ENCODE data around the gene ASPSCR1. TPM values are rescaled to one million over a fixed set of nuclear protein-coding genes. Genes with fewer than 3 reads are reported as not detected.

Gene ASPSCR1
- total and polyA plus RNA-seq, 9 of the 15 experiments (the other 6 are each of a cell fraction or from before 2014, with no cell fraction given): 0.90 to 36.9 (median 11.6) TPM

DNA sequence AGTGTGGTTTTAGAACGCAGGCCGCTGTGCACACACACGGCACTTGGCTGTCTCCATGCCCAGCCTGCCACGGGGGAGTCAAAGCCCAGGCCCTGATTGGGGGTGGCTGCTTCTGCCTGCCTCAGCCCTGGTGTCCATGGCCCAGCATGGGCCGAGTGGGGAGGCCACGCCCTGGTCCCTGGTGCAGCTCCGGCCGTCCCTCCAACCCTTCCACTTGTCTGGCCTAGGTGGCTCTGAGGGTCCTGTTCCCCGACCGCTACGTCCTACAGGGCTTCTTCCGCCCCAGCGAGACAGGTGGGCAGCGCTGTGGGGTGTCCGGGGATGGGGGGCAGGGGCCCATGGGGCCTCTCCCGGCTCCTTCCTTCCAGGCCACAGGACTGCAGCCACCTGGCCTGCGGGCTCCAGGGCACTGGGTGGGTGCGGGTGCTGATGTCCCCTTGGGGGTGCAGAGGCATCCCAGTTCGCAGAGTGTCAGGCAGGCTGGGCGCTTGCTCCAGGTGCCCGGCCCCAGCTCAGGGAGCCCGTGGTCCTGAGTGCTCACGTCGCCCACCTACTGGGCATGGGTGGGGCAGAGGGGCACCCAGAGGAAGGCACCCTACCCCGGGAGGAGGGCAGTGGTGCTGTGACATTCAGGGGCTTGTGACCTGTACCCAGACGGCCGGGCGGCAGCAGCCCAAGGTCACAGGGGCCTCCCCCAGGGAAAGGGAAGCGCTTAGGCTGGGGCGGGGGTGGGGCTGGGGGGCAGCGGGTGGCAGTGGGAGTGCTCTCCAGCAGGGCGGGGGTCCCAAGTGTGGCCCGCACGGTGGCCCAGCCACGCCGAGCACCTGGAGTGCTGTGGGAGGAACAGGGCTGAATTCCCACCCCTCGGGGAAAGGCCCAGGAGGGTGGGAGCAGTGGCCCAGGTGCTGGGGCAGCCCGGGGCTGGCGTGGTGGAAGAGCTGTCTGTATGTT, 33.4 kb downstream of the ASPSCR1 start:
- ChIA-PET POLR2A (interaction anchor here (0.6 kb wide), 1 partner anchor 12 kb away, joined by 3 read pairs; the partner anchor contains the start of genes CENPX and LRRC45), CTCF (ENCODE audit: low intra/inter-chr PET ratio) (no interaction called here)
- Histone ChIP-seq H3K79me2 (ENCODE audit: control insufficient read depth, insufficient read depth, low read length) (no peaks in the 10 kb centered on the region), H3K4me3 (no peak overlapping the region), H3K9me1 (ENCODE audit: control insufficient read depth, insufficient read depth, low read length) (peaks cover under 1% of the 10 kb centered on the region), H3K4me2 (ENCODE audit: insufficient read depth, low read length) (no peak overlapping the region), H3K27me3 (ENCODE audit: control insufficient read depth in 2 of 2, insufficient read depth in 2 of 2, low read length in 2 of 2) (no peaks in the 10 kb centered on the region), H3K4me1 (replicated peaks in 1 of 2; ENCODE audit: control insufficient read depth in 2 of 2, insufficient read depth in 2 of 2, low read length in 2 of 2) (peaks cover 0 to 81% of the 10 kb centered on the region in 2 experiments; a peak in 2 of 5 replicates), H3K36me3 (ENCODE audit: control insufficient read depth, insufficient read depth, low read length) (no peaks in the 10 kb centered on the region; the same call in 2 of the 3 replicates), H3K27ac (ENCODE audit: extremely low read depth, low read depth, low read length) (no peak overlapping the region), H3K9me3 (replicated peaks; ENCODE audit: control insufficient read depth, insufficient read depth, low read depth, low read length) (no peaks in the 10 kb centered on the region), H2AFZ (ENCODE audit: low read depth, low read length) (no peak overlapping the region), H4K20me1 (replicated peaks; ENCODE audit: control insufficient read depth, insufficient read depth, low read length) (0 out of 2 replicates have a peak, but pooled peaks cover 4% of the 10 kb centered on the region), H3K9ac (ENCODE audit: insufficient read depth in 1 of 2, low read depth in 2 of 2, low read length in 2 of 2) (no peak overlapping the region; a peak in 1 of 4 replicates)
- ATAC-seq (no peak), DNase-seq (ENCODE audit: extremely low read depth in 1 of 4, low spot score in 3 of 4) (no peak), FAIRE-seq (no peak)
- BruUV-seq (replicated peaks): no TSS peak
- 86% methylated on average over 27 of the region's 39 CpGs for WGBS (ENCODE audit: insufficient coverage, low coverage, missing lambda C conversion rate)
- in situ Hi-C loops (cut with MboI): no loop called here
- intact Hi-C loops (cut with micrococcal nuclease): no loop called here
- TF ChIP-seq RBM22 (IDR thresholded peaks at IDR 0.05; ENCODE audit: low read depth, low read length, poor library complexity, severe bottlenecking): no peak

- H4K20me1 ChIP-seq (replicated peaks; ENCODE audit: control insufficient read depth, insufficient read depth, low read length): no peaks in the 10 kb centered on the region
- ATAC-seq (no peak), FAIRE-seq (no peak), DNase-seq (ENCODE audit: extremely low read depth in 1 of 4, low spot score in 3 of 4) (no peak)
- no peak overlapping the region for H3K4me2 ChIP-seq (ENCODE audit: insufficient read depth, low read length)
- H3K79me2 ChIP-seq (ENCODE audit: control insufficient read depth, insufficient read depth, low read length): no peaks in the 10 kb centered on the region
- H3K27me3 ChIP-seq (ENCODE audit: control insufficient read depth in 2 of 2, insufficient read depth in 2 of 2, low read length in 2 of 2): no peaks in the 10 kb centered on the region
- BruUV-seq (replicated peaks): no TSS peak
- no peaks in the 10 kb centered on the region for H3K9me1 ChIP-seq (ENCODE audit: control insufficient read depth, insufficient read depth, low read length)
- in situ Hi-C loops (cut with MboI) (no loop called here), intact Hi-C loops (cut with micrococcal nuclease) (no loop called here)
- no peak overlapping the region for H2AFZ ChIP-seq (ENCODE audit: low read depth, low read length)
- ChIA-PET POLR2A (interaction anchor here (0.6 kb wide), 2 partner anchors 11 to 440 kb away, joined by 3 read pairs; partner anchors contain the start of genes CENPX and LRRC45), CTCF (ENCODE audit: low intra/inter-chr PET ratio) (no interaction called here)
- H3K4me1 ChIP-seq (replicated peaks in 1 of 2; ENCODE audit: control insufficient read depth in 2 of 2, insufficient read depth in 2 of 2, low read length in 2 of 2): peaks cover 0 to 87% of the 10 kb centered on the region in 2 experiments; a peak in 2 of 5 replicates
- no peak overlapping the region for H3K27ac ChIP-seq (ENCODE audit: extremely low read depth, low read depth, low read length)
- H3K4me3 ChIP-seq: no peak overlapping the region
- peak overlapping the region in 1 of 2 experiments; percentile 26; a peak in 1 of 4 replicates for H3K9ac ChIP-seq (ENCODE audit: insufficient read depth in 1 of 2, low read depth in 2 of 2, low read length in 2 of 2)
- H3K9me3 ChIP-seq (replicated peaks; ENCODE audit: control insufficient read depth, insufficient read depth, low read depth, low read length): no peaks in the 10 kb centered on the region
- H3K36me3 ChIP-seq (ENCODE audit: control insufficient read depth, insufficient read depth, low read length): no peaks in the 10 kb centered on the region; the same call in 2 of the 3 replicates
- 91% methylated on average over 17 of the region's 19 CpGs for WGBS (ENCODE audit: insufficient coverage, low coverage, missing lambda C conversion rate)
- TF ChIP-seq GATAD2A (IDR thresholded peaks at IDR 0.05): no peak
- TF ChIP-seq, protein P1, sequence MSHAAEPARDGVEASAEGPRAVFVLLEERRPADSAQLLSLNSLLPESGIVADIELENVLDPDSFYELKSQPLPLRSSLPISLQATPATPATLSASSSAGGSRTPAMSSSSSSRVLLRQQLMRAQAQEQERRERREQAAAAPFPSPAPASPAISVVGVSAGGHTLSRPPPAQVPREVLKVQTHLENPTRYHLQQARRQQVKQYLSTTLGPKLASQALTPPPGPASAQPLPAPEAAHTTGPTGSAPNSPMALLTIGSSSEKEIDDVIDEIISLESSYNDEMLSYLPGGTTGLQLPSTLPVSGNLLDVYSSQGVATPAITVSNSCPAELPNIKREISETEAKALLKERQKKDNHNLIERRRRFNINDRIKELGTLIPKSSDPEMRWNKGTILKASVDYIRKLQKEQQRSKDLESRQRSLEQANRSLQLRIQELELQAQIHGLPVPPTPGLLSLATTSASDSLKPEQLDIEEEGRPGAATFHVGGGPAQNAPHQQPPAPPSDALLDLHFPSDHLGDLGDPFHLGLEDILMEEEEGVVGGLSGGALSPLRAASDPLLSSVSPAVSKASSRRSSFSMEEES (CRISPR knock-in tag; IDR thresholded peaks at IDR 0.05): no peak
- TF ChIP-seq LARP7 (IDR thresholded peaks at IDR 0.05): no peak
- TF ChIP-seq ZNF408 (CRISPR knock-in tag; IDR thresholded peaks at IDR 0.05; ENCODE audit: low read depth): no peak
- no peak for TF ChIP-seq NR2C2 (CRISPR knock-in tag; IDR thresholded peaks at IDR 0.05)
- TF ChIP-seq NR2C2 (tag; IDR thresholded peaks at IDR 0.05): no peak
- TF ChIP-seq ZNF511 (CRISPR knock-in tag; IDR thresholded peaks at IDR 0.05): no peak
- TF ChIP-seq PTRF (tag; IDR thresholded peaks at IDR 0.05): no peak
- TF ChIP-seq IFI16 (CRISPR knock-in tag; IDR thresholded peaks at IDR 0.05): no peak
- TF ChIP-seq ZNF431 (CRISPR knock-in tag; IDR thresholded peaks at IDR 0.05): no peak
- no peak for TF ChIP-seq CBFB (CRISPR knock-in tag; IDR thresholded peaks at IDR 0.05)
- no peak for TF ChIP-seq SP1 (CRISPR knock-in tag; IDR thresholded peaks at IDR 0.05)
These were observed 34.3 kb downstream of the ASPSCR1 start for GRCh38 chr17:82011617-82012187.

Data from K562 (cell line).